LNCaP clone FGC (cell line): ENCODE data around the gene CTXN3.

ENCODE experiments used
- DNase-seq: peaks from one replicate; pipeline ENCODE4 v3.0.0-alpha.2; 2011; ENCODE audit warnings: low read depth
- H3K4me3 ChIP-seq: 2 replicates; pipeline ENCODE4 v1.5.1; 2011; ENCODE audit warnings: mild to moderate bottlenecking, low read depth, low read length, control low read depth
- TF ChIP-seq, protein P1 (sequence below): IDR thresholded peaks from 2 replicates; pipeline ENCODE4 v1.5.1; 2012; ENCODE audit warnings: mild to moderate bottlenecking; ENCODE audit not compliant: control insufficient read depth, insufficient read depth; ENCODE audit errors: extremely low read depth

CTXN3 gene

DNA sequence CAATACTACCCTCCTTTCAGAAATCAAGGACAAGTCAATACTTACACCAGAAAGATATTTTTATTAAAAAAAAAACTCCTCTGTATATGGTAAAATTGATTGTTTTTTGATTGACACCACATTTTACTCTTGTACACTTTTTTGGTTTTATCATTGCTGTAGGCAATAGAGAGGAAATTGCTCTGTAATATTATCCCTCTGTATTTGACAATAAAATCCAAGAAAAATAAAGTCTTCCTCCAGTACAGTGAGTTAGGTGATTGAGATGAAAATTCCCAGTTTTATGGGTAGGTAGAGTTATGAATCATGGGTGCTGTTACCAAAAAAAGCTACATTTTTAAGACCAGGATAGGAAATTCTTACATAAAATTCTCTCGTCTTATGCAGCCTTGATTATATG lies 31.7 kb downstream of the CTXN3 start:
- TF ChIP-seq, protein P1, sequence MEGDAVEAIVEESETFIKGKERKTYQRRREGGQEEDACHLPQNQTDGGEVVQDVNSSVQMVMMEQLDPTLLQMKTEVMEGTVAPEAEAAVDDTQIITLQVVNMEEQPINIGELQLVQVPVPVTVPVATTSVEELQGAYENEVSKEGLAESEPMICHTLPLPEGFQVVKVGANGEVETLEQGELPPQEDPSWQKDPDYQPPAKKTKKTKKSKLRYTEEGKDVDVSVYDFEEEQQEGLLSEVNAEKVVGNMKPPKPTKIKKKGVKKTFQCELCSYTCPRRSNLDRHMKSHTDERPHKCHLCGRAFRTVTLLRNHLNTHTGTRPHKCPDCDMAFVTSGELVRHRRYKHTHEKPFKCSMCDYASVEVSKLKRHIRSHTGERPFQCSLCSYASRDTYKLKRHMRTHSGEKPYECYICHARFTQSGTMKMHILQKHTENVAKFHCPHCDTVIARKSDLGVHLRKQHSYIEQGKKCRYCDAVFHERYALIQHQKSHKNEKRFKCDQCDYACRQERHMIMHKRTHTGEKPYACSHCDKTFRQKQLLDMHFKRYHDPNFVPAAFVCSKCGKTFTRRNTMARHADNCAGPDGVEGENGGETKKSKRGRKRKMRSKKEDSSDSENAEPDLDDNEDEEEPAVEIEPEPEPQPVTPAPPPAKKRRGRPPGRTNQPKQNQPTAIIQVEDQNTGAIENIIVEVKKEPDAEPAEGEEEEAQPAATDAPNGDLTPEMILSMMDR, result no peak
- no peak for DNase-seq
- H3K4me3 ChIP-seq, result no peak overlapping the region

DNA sequence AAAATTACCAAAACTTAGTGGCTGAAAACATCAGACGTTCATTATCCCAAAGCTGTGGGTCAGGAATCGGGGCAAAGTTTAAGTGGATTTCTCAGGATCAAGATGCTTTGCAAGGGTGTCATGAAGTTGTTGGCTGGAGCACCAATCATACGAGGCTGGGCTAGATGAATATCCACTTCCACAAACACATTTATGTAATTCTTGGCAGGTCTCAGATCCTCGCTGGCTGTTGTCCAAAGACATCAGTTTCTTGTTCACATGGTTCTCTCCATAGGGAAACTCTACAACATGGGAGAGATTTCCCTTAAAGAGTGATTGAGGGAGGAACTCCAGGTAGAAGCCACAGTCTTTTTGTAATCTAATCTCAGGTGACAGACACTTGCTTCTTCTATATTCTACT lies 34.1 kb downstream of the CTXN3 start:
- peak; percentile 85 for DNase-seq
- H3K4me3 ChIP-seq, result no peak overlapping the region
- TF ChIP-seq, protein P1, result no peak

DNA sequence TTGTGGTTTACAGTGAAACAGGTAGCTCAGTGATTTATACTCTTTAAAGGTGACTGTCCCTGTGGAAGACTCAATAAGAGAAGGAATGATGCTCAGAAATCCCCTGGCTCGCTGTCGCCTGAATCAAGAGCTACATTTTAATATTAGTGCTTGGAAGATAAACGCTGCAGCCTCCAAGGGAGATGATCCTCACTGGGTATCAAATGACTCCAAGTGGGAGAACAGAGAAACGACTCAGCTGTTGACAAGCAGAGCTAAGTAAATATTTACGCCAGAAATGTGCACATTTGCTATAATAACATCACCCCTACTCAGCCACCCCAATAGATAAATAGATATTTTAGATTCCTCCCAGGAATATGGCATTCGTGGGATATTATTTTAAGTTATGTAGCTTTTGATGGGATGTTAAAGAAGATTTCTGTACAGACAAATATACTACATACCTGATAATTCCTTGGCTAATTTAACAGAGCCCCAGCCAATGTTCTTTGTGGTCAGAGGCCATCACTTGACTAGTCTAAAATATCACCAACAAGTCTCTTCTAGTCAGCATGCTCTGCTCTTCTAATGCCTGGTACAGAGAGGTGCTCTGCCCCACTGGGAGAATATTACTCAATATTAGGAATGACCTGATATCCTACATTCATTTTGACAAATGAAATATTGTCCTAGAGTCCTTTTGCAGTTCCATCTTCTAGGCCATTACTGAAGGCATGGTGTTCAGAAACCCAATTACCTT lies 36.0 kb downstream of the CTXN3 start:
- no peak overlapping the region for H3K4me3 ChIP-seq
- TF ChIP-seq, protein P1, result no peak
- no peak for DNase-seq

DNA sequence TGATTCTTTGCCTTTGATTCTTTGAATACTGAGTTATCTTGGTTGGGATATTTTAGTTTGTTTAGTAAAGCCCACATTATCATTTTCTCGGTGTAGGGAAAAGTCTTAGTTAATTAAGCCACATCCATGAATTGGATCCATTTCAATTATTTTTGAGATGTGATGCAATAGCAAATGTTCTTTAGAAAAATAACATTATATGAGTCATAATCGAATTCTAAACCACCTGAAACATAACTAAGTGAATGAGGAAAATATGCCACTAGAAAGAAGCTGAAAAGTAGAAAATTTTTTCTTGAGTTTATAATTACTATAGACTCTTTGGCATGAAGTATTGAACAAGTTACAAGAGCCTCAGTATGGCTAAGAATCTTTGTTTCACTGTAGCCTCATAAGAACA lies 36.8 kb downstream of the CTXN3 start:
- no peak for DNase-seq
- no peak overlapping the region for H3K4me3 ChIP-seq
- TF ChIP-seq, protein P1, result no peak

DNA sequence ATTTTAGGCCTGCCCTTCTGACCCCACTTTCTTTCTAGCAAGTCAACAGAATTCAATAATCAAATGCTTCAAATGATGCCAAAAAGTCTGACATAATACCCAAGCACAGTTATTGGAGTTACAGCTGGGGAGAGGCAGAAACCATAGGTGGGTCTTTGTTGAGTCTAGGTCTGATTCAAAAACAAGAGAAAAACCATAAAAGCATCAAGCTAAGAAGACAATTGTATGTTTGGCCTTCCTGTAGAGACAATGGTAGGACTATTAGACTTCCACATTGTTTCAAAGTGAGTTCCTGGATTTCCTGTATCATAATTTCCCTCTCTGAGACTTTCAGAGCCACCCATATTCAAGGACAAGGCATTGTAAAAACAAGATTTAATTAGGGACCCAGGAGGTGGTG lies 37.5 kb downstream of the CTXN3 start:
- no peak for DNase-seq

DNA sequence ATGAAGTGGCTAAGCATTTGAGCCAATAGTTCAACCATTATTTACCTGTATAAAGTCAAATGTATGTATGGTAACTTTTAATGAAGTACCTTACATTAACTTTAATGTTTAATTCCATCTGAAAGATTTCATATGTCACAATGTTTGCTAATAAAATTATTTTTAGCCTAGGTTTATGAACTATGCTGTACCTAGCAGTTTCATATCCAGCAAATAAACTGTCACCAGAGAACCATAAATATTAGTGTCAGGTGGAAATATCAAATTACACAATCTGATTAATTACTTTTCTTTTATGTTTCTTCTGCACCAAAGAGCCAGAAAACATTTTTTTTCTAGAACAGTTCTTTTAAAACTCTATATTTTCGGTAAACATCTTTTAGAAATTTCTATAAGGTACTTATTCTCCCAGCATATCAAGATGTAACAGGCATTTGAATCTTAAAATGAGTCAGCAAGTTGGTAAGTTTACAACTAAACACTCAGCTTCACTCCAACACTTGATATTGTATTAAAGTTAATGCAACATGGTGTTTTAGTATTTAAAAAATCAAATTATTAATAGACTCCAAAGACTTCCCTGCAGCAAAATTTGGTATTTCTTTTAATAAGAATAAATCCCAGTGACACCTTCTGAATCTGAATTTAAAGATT lies 45.8 kb downstream of the CTXN3 start:
- TF ChIP-seq, protein P1, result no peak
- DNase-seq, result no peak
- no peak overlapping the region for H3K4me3 ChIP-seq

More for the DNA sequence above, 37.5 kb downstream of the CTXN3 start:
- TF ChIP-seq, protein P1, result no peak
- H3K4me3 ChIP-seq, result no peak overlapping the region
